AG04450 (cell line): Measurements from ENCODE around the gene HCFC1. TPM values are rescaled to one million over a fixed set of nuclear protein-coding genes. Genes with fewer than 3 reads are reported as not detected.

Experiments used
- CTCF ChIA-PET: fragments of 300-600, 350-600 bp; formaldehyde crosslinking; extraction: SDS; loops from one replicate; lab custom pipeline; 2022; ENCODE audit warnings: antibody characterized with exemption, inconsistent platforms; lab: Charles Lee
- POLR2A ChIA-PET: fragments of 350-600 bp; formaldehyde crosslinking; extraction: SDS; loops from one replicate; lab custom pipeline; 2021; ENCODE audit warnings: antibody characterized with exemption, inconsistent platforms; lab: Yijun Ruan, JAX
- DNase-seq: peaks from one replicate; pipeline ENCODE4 v3.0.0-alpha.2; 2011; ENCODE audit warnings: low read depth, low spot score
- H3K27ac ChIP-seq: one replicate; pipeline ENCODE4 v1.5.1; 2012; ENCODE audit warnings: low read depth, low read length, control low read depth
- H3K27me3 ChIP-seq: one replicate; pipeline ENCODE4 v1.6.0; 2012; ENCODE audit warnings: low read length; ENCODE audit not compliant: control insufficient read depth, insufficient read depth
- H3K4me3 ChIP-seq: 2 replicates; pipeline ENCODE4 v1.5.1; 2011; ENCODE audit warnings: mild to moderate bottlenecking, low read depth, low read length, control low read depth
- H3K9me3 ChIP-seq: 2 replicates; pipeline ENCODE4 v1.5.1; 2012; ENCODE audit warnings: low read length; ENCODE audit not compliant: control insufficient read depth, insufficient read depth
- CTCF ChIP-seq: IDR thresholded peaks from 2 replicates; pipeline ENCODE4 v1.5.1; 2011; ENCODE audit warnings: low read depth, low read length, control low read depth, inconsistent platforms
- polyA plus RNA-seq: library from polyadenylated mRNA; depleted of rRNA; stranded (reverse); fragments of >200 nt; gene quantifications from 2 replicates; pipeline ENCODE4 v1.2.3, GENCODE V29; 2011

HCFC1 gene
- polyA plus RNA-seq, 1 experiment, result 2.7 TPM

- CTCF ChIA-PET, result interaction anchor here (1.2 to 2.8 kb wide), 2 partner anchors 9 to 26 kb away, joined by 3 to 13 read pairs; no protein-coding TSS in a partner anchor
- POLR2A ChIA-PET, result no interaction called here
- Histone ChIP-seq H3K27me3 (peaks cover 2% of the 10 kb centered on the region), H3K27ac (no peak overlapping the region), H3K4me3 (no peak overlapping the region), H3K9me3 (no peaks in the 10 kb centered on the region)
- TF ChIP-seq CTCF, result no peak
- DNase-seq, result no peak
Observed at GRCh38 chrX:153921070-153921469, 50.5 kb downstream of the HCFC1 start.

GRCh38 chrX:153920546-153920945 lies 51.1 kb downstream of the HCFC1 start:
- TF ChIP-seq CTCF, result no peak
- H3K27me3 ChIP-seq, result peaks cover 2% of the 10 kb centered on the region
- no peak overlapping the region for H3K4me3 ChIP-seq
- no peak for DNase-seq
- POLR2A ChIA-PET, result no interaction called here
- CTCF ChIA-PET, result no interaction called here
- no peaks in the 10 kb centered on the region for H3K9me3 ChIP-seq
- H3K27ac ChIP-seq, result no peak overlapping the region

GRCh38 chrX:153919281-153919680 lies 52.3 kb downstream of the HCFC1 start:
- POLR2A ChIA-PET, result no interaction called here
- H3K4me3 ChIP-seq, result no peak overlapping the region
- no peak overlapping the region for H3K27ac ChIP-seq
- no peak for DNase-seq
- H3K9me3 ChIP-seq, result no peaks in the 10 kb centered on the region
- CTCF ChIA-PET, result no interaction called here
- no peak for TF ChIP-seq CTCF
- no peaks in the 10 kb centered on the region for H3K27me3 ChIP-seq

- POLR2A ChIA-PET, result no interaction called here
- DNase-seq, result no peak
- TF ChIP-seq CTCF, result no peak
- Histone ChIP-seq H3K4me3 (no peak overlapping the region), H3K9me3 (no peaks in the 10 kb centered on the region), H3K27me3 (peaks cover 3% of the 10 kb centered on the region), H3K27ac (no peak overlapping the region)
- CTCF ChIA-PET, result no interaction called here
Observed at GRCh38 chrX:153917869-153918268, 53.7 kb downstream of the HCFC1 start.

- CTCF ChIA-PET, result interaction anchor here (1.4 kb wide), 1 partner anchor 9 kb away, joined by 4 read pairs; no protein-coding TSS in a partner anchor
- peaks cover 3% of the 10 kb centered on the region for H3K27me3 ChIP-seq
- H3K9me3 ChIP-seq, result no peaks in the 10 kb centered on the region; the same call in 1 of the 2 replicates
Observed at GRCh38 chrX:153913701-153914100, 57.9 kb downstream of the HCFC1 start.

More at GRCh38 chrX:153913701-153914100, 57.9 kb downstream of the HCFC1 start:
- no peak for TF ChIP-seq CTCF
- Histone ChIP-seq H3K4me3 (no peak overlapping the region), H3K27ac (no peak overlapping the region)
- DNase-seq, result no peak
- POLR2A ChIA-PET, result no interaction called here
